Naive B cell (primary cell): ENCODE data around the gene AMOTL2. TPM values are rescaled to one million over a fixed set of nuclear protein-coding genes. Genes with fewer than 3 reads are reported as not detected.

Experiments used
- ATAC-seq, 2 donors: fragments of 150-1000 bp; cut with Tn5 transposase; 2 replicates each; pipeline ENCODE4 v1.10.0; 2021; ENCODE audit warnings: low read depth in 2 of 2, mild to moderate bottlenecking in 2 of 2, moderate library complexity in 2 of 2
- DNase-seq: peaks from one replicate; pipeline ENCODE4 v3.0.0; 2022
- H3K27ac Mint-ChIP-seq, 6 donors: one replicate each; pipeline ENCODE4 v1.8.0; 2020 to 2022; ENCODE audit warnings: mild to moderate bottlenecking in 6 of 6, mixed read lengths in 6 of 6, moderate library complexity in 5 of 6, inconsistent platforms in 2 of 6
- H3K27me3 Mint-ChIP-seq, 3 donors: one replicate each; pipeline ENCODE4 v1.8.0; 2021 to 2022; ENCODE audit warnings: mixed read lengths in 3 of 3, mild to moderate bottlenecking in 1 of 3
- H3K36me3 Mint-ChIP-seq, 2 donors: one replicate each; pipeline ENCODE4 v1.8.0; 2020 to 2022; ENCODE audit warnings: mixed read lengths in 2 of 2, inconsistent platforms in 1 of 2, mild to moderate bottlenecking in 1 of 2
- H3K4me1 Mint-ChIP-seq, 3 donors: one replicate each; pipeline ENCODE4 v1.8.0; 2020 to 2022; ENCODE audit warnings: mixed read lengths in 3 of 3, inconsistent platforms in 1 of 3, mild to moderate bottlenecking in 1 of 3, moderate library complexity in 1 of 3
- H3K4me3 Mint-ChIP-seq, 8 donors: one replicate each; pipeline ENCODE4 v1.8.0; 2020 to 2022; ENCODE audit warnings: mild to moderate bottlenecking in 8 of 8, mixed read lengths in 8 of 8, moderate library complexity in 8 of 8, inconsistent platforms in 2 of 8
- H3K9me3 Mint-ChIP-seq, 7 donors: one replicate each; pipeline ENCODE4 v1.8.0; 2020 to 2022; ENCODE audit warnings: mixed read lengths in 7 of 7, mild to moderate bottlenecking in 5 of 7, inconsistent platforms in 2 of 7, moderate library complexity in 1 of 7
- polyA plus RNA-seq, 6 donors: library from polyadenylated mRNA; unstranded; fragments of 300-500 nt; fragmentation: Illumina TruSeq; gene quantifications; one replicate each; pipeline ENCODE4 v1.2.3, GENCODE V29; 2021; ENCODE audit warnings: low read depth in 6 of 6

AMOTL2 gene
- polyA plus RNA-seq, 6 donors from 2014 or later = not detected

- Mint-ChIP-seq H3K27me3 (peaks cover 23 to 36% (median 33%) of the 10 kb centered on the region in 3 donors), H3K36me3 (peaks cover 0 to 8% of the 10 kb centered on the region in 2 donors), H3K4me1 (peaks cover 10 to 16% (median 13%) of the 10 kb centered on the region in 3 donors), H3K27ac (no peak overlapping the region), H3K4me3 (no peak overlapping the region), H3K9me3 (no peaks in the 10 kb centered on the region)
- DNase-seq (no peak), ATAC-seq (no peak)
Measured at GRCh38 chr3:134360046-134360445, 14.2 kb downstream of the AMOTL2 start.

GRCh38 chr3:134359121-134360010, 14.9 kb downstream of the AMOTL2 start:
- ATAC-seq = no peak
- peaks cover 16 to 29% (median 27%) of the 10 kb centered on the region in 3 donors for H3K27me3 Mint-ChIP-seq

GRCh38 chr3:134357914-134358811, 16.1 kb downstream of the AMOTL2 start:
- ATAC-seq (no peak), DNase-seq (no peak)
- Mint-ChIP-seq H3K27ac (no peak overlapping the region), H3K9me3 (no peaks in the 10 kb centered on the region), H3K4me1 (peaks cover 0 to under 1% (median 0%) of the 10 kb centered on the region in 3 donors), H3K36me3 (no peaks in the 10 kb centered on the region), H3K27me3 (peaks cover 8 to 18% (median 15%) of the 10 kb centered on the region in 3 donors), H3K4me3 (no peak overlapping the region)

More at GRCh38 chr3:134359121-134360010, 14.9 kb downstream of the AMOTL2 start:
- Mint-ChIP-seq H3K27ac (no peak overlapping the region), H3K4me3 (no peak overlapping the region), H3K36me3 (peaks cover 0 to under 1% of the 10 kb centered on the region in 2 donors), H3K9me3 (no peaks in the 10 kb centered on the region), H3K4me1 (peaks cover 3 to 9% (median 6%) of the 10 kb centered on the region in 3 donors)
- DNase-seq = no peak

GRCh38 chr3:134357261-134357913, 16.9 kb downstream of the AMOTL2 start:
- no peaks in the 10 kb centered on the region for H3K9me3 Mint-ChIP-seq
- H3K36me3 Mint-ChIP-seq = no peaks in the 10 kb centered on the region
- no peak overlapping the region for H3K4me3 Mint-ChIP-seq
- ATAC-seq (no peak), DNase-seq (no peak)
- no peaks in the 10 kb centered on the region for H3K4me1 Mint-ChIP-seq
- H3K27me3 Mint-ChIP-seq = peaks cover 5 to 10% (median 7%) of the 10 kb centered on the region in 3 donors
- H3K27ac Mint-ChIP-seq = no peak overlapping the region

GRCh38 chr3:134356411-134357040, 17.7 kb downstream of the AMOTL2 start:
- Mint-ChIP-seq H3K27ac (no peak overlapping the region), H3K4me1 (no peaks in the 10 kb centered on the region), H3K9me3 (no peaks in the 10 kb centered on the region), H3K36me3 (no peaks in the 10 kb centered on the region), H3K4me3 (no peak overlapping the region), H3K27me3 (peaks cover 3 to 7% (median 5%) of the 10 kb centered on the region in 3 donors)
- ATAC-seq (no peak), DNase-seq (no peak)

- Mint-ChIP-seq H3K36me3 (no peaks in the 10 kb centered on the region), H3K4me3 (no peak overlapping the region), H3K9me3 (no peaks in the 10 kb centered on the region), H3K27me3 (peaks cover 0 to 6% (median 5%) of the 10 kb centered on the region in 3 donors), H3K27ac (no peak overlapping the region), H3K4me1 (no peaks in the 10 kb centered on the region)
- ATAC-seq (no peak), DNase-seq (no peak)
Measured at GRCh38 chr3:134355416-134355815, 18.8 kb downstream of the AMOTL2 start.

GRCh38 chr3:134354612-134355251, 19.5 kb downstream of the AMOTL2 start:
- H3K9me3 Mint-ChIP-seq = no peaks in the 10 kb centered on the region
- DNase-seq = no peak
- H3K36me3 Mint-ChIP-seq = no peaks in the 10 kb centered on the region
- no peak for ATAC-seq
- no peaks in the 10 kb centered on the region for H3K4me1 Mint-ChIP-seq
- H3K4me3 Mint-ChIP-seq = no peak overlapping the region
- H3K27me3 Mint-ChIP-seq = peaks cover 3 to 7% (median 5%) of the 10 kb centered on the region in 3 donors
- H3K27ac Mint-ChIP-seq = no peak overlapping the region

- Mint-ChIP-seq H3K4me3 (no peak overlapping the region), H3K27ac (no peak overlapping the region), H3K36me3 (no peaks in the 10 kb centered on the region), H3K4me1 (no peaks in the 10 kb centered on the region), H3K27me3 (peaks cover 6 to 10% (median 8%) of the 10 kb centered on the region in 3 donors), H3K9me3 (no peaks in the 10 kb centered on the region)
- no peak for DNase-seq
- ATAC-seq = no peak
Measured at GRCh38 chr3:134353831-134354611, 20.2 kb downstream of the AMOTL2 start.

GRCh38 chr3:134353171-134353825, 20.9 kb downstream of the AMOTL2 start:
- Mint-ChIP-seq H3K4me1 (no peaks in the 10 kb centered on the region), H3K9me3 (no peaks in the 10 kb centered on the region), H3K36me3 (no peaks in the 10 kb centered on the region), H3K27me3 (peaks cover 4 to 10% (median 10%) of the 10 kb centered on the region in 3 donors), H3K4me3 (no peak overlapping the region), H3K27ac (no peak overlapping the region)
- ATAC-seq (no peak), DNase-seq (no peak)

- ATAC-seq = no peak
Measured at GRCh38 chr3:134352031-134352671, 22.1 kb downstream of the AMOTL2 start.

GRCh38 chr3:134351427-134351826, 22.8 kb downstream of the AMOTL2 start:
- Mint-ChIP-seq H3K36me3 (peaks cover 5% of the 10 kb centered on the region in 2 donors), H3K9me3 (peaks cover 0 to 17% (median 8%) of the 10 kb centered on the region in 7 donors), H3K27ac (no peak overlapping the region), H3K4me1 (no peaks in the 10 kb centered on the region), H3K27me3 (peaks cover 4 to 15% (median 10%) of the 10 kb centered on the region in 3 donors), H3K4me3 (no peak overlapping the region)
- ATAC-seq (no peak), DNase-seq (no peak)

More at GRCh38 chr3:134352031-134352671, 22.1 kb downstream of the AMOTL2 start:
- H3K27me3 Mint-ChIP-seq = peaks cover 4 to 12% (median 10%) of the 10 kb centered on the region in 3 donors
- DNase-seq = no peak
- H3K27ac Mint-ChIP-seq = no peak overlapping the region
- no peaks in the 10 kb centered on the region for H3K36me3 Mint-ChIP-seq
- H3K4me1 Mint-ChIP-seq = no peaks in the 10 kb centered on the region
- H3K9me3 Mint-ChIP-seq = peaks cover 0 to 9% (median 1%) of the 10 kb centered on the region in 7 donors
- H3K4me3 Mint-ChIP-seq = no peak overlapping the region
